ENCODE results near the gene ANKIB1. TPM values are rescaled to one million over a fixed set of nuclear protein-coding genes. Genes with fewer than 3 reads are reported as not detected.

The ANKIB1 gene
- polyA plus RNA-seq, 1 donor (not counting 4 experiments of a cell fraction or from before 2014, with no cell fraction given), result 37.0 TPM

GRCh38 chr7:92397542-92397941 is 151.8 kb downstream of the ANKIB1 start:
- TF ChIP-seq CTCF (optimal IDR thresholded peaks at IDR 0.05 in 1 of 3, IDR thresholded peaks at IDR 0.05 in 1 of 3, conservative IDR thresholded peaks at IDR 0.05 in 1 of 3; ENCODE audit: extremely low read depth in 1 of 3, insufficient read depth in 2 of 3, low read length in 3 of 3) (no peak), EZH2 (IDR thresholded peaks at IDR 0.05; ENCODE audit: low read length) (no peak)
- H2AFZ ChIP-seq (ENCODE audit: control insufficient read depth, low read length), result no peak overlapping the region

GRCh38 chr7:92400013-92400412 is 154.2 kb downstream of the ANKIB1 start:
- Histone ChIP-seq H3K9ac (ENCODE audit: control insufficient read depth, extremely low read depth, insufficient read depth, low read length) (no peak overlapping the region), H3K4me2 (ENCODE audit: control insufficient read depth, extremely low read depth, insufficient read depth, low read depth, low read length) (no peak overlapping the region), H4K20me1 (ENCODE audit: control insufficient read depth, extremely low read depth, insufficient read depth, low read length) (no peaks in the 10 kb centered on the region), H3K79me2 (ENCODE audit: control insufficient read depth, insufficient read depth, low read length) (no peaks in the 10 kb centered on the region), H2AFZ (ENCODE audit: control insufficient read depth, low read length) (no peak overlapping the region), H3K9me1 (ENCODE audit: control insufficient read depth, extremely low read depth, insufficient read depth, low read length) (no peaks in the 10 kb centered on the region), H3K36me3 (ENCODE audit: control insufficient read depth in 2 of 2, extremely low read depth in 1 of 2, insufficient read depth in 2 of 2, low read length in 2 of 2) (peaks cover 3 to 9% of the 10 kb centered on the region in 2 experiments), H3K27ac (ENCODE audit: control insufficient read depth, insufficient read depth, low read length) (no peak overlapping the region), H3K4me1 (ENCODE audit: control insufficient read depth, extremely low read depth, insufficient read depth, low read length) (peaks cover 20% of the 10 kb centered on the region), H3K9me3 (ENCODE audit: control insufficient read depth, low read depth, low read length) (no peaks in the 10 kb centered on the region), H3K4me3 (ENCODE audit: control insufficient read depth in 2 of 3, extremely low read depth in 1 of 3, insufficient read depth in 2 of 3, low read depth in 1 of 3, low read length in 3 of 3) (no peak overlapping the region), H3K27me3 (ENCODE audit: control insufficient read depth, extremely low read depth, insufficient read depth, low read length) (no peaks in the 10 kb centered on the region)
- FAIRE-seq, result no peak
- TF ChIP-seq EZH2 (IDR thresholded peaks at IDR 0.05; ENCODE audit: low read length) (no peak), CTCF (optimal IDR thresholded peaks at IDR 0.05 in 1 of 3, IDR thresholded peaks at IDR 0.05 in 1 of 3, conservative IDR thresholded peaks at IDR 0.05 in 1 of 3; ENCODE audit: extremely low read depth in 1 of 3, insufficient read depth in 2 of 3, low read length in 3 of 3) (no peak)
- dilution Hi-C loops (cut with MboI; ENCODE audit: extremely low pct_ligation_motif_present, low sequenced_read_pairs), result no loop called here
- no peak for DNase-seq (ENCODE audit: low read depth, low spot score)

More at GRCh38 chr7:92397542-92397941, 151.8 kb downstream of the ANKIB1 start:
- dilution Hi-C loops (cut with MboI; ENCODE audit: extremely low pct_ligation_motif_present, low sequenced_read_pairs), result no loop called here
- Histone ChIP-seq H3K9me1 (ENCODE audit: control insufficient read depth, extremely low read depth, insufficient read depth, low read length) (no peaks in the 10 kb centered on the region), H3K27me3 (ENCODE audit: control insufficient read depth, extremely low read depth, insufficient read depth, low read length) (no peaks in the 10 kb centered on the region), H3K9me3 (ENCODE audit: control insufficient read depth, low read depth, low read length) (no peaks in the 10 kb centered on the region), H3K36me3 (ENCODE audit: control insufficient read depth in 2 of 2, extremely low read depth in 1 of 2, insufficient read depth in 2 of 2, low read length in 2 of 2) (peaks cover 3 to 9% of the 10 kb centered on the region in 2 experiments), H3K4me1 (ENCODE audit: control insufficient read depth, extremely low read depth, insufficient read depth, low read length) (peaks cover 3% of the 10 kb centered on the region), H4K20me1 (ENCODE audit: control insufficient read depth, extremely low read depth, insufficient read depth, low read length) (no peaks in the 10 kb centered on the region), H3K4me2 (ENCODE audit: control insufficient read depth, extremely low read depth, insufficient read depth, low read depth, low read length) (no peak overlapping the region), H3K27ac (ENCODE audit: control insufficient read depth, insufficient read depth, low read length) (no peak overlapping the region), H3K9ac (ENCODE audit: control insufficient read depth, extremely low read depth, insufficient read depth, low read length) (no peak overlapping the region), H3K4me3 (ENCODE audit: control insufficient read depth in 2 of 3, extremely low read depth in 1 of 3, insufficient read depth in 2 of 3, low read depth in 1 of 3, low read length in 3 of 3) (no peak overlapping the region), H3K79me2 (ENCODE audit: control insufficient read depth, insufficient read depth, low read length) (no peaks in the 10 kb centered on the region)
- DNase-seq (ENCODE audit: low read depth, low spot score) (no peak), FAIRE-seq (no peak)
